Measurements from ENCODE around the gene DUS1L.

DUS1L gene

DNA sequence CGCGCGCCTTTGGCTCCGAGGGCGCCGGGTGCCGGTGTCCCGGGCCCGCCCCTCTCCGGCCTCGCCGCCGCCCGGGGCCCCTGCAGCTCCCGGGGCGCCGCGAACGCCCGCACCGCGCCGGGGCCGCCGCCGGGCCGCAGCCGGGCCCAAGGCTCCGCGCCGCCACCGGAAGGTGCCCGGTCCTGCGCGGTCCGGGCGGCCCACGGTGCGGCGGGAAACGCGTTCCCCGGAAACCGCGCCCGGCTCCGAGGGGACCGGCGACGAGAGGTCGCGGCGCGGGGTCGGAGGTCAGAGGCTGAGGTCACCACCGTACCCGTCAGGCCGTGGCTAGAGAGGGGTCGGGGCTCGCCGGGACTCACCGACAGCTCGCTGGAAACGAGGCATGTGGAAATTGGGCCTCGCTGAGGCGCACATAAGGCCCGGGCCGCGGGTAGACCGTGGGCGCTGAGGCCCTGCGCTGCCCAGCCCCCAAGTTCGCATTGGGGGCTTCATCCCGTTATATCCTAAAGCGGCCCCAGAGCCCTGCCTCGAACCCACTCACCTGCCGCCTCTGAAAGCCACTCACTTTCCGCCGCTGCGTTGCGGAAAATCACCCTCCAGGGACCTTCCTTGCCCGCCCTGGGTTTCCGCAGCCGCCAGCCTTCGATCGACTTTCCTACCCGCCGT, at the start of gene DUS1L:
Gene DUS1L, minus strand, starts transcription at position 167 of the 666 bp plus-strand sequence. CDS start 745 bp downstream, outside the sequence.
- peak; percentile 6 to 44 for DNase-seq

DNA sequence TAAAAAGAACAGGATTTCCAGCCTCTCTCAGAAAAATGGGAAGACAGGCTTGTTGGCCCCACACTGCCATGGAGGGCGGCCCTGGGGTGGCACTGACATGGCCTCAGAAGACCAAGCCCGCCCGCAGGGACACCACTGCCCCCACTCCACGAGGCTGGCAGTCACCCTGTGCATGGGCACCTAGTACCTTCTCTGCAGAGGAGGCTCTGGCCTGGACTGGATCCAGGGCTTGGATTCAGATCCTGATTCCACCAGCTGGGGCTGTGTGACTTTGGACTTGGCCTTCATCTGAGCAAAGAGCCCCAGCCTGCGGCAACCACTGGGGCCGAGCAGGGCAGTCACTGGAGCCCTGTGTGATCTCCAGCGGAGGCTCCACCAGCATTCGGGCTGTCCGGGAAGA, 49.3 kb upstream of the DUS1L start:
- DNase-seq = no peak

DNA sequence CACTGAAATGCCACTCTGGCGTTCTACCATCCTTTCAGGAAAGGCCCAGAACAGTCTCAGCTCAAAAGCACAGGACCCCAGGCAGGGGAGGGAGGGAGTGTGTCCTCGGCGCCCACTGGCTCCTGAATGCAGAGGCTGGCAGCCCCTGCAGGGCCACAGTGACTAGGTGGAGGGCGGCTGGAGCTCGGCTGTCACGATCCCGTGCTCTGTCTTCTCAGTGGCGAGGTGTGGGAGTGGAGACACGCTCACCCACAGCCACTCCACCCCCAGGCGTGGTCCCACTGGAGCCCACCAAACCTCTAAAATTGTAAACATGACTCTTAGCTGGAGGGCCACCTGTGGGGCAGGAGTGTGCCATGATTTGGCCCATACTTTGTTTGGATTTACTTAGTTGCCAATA, 48.8 kb upstream of the DUS1L start:
- DNase-seq = no peak

DNA sequence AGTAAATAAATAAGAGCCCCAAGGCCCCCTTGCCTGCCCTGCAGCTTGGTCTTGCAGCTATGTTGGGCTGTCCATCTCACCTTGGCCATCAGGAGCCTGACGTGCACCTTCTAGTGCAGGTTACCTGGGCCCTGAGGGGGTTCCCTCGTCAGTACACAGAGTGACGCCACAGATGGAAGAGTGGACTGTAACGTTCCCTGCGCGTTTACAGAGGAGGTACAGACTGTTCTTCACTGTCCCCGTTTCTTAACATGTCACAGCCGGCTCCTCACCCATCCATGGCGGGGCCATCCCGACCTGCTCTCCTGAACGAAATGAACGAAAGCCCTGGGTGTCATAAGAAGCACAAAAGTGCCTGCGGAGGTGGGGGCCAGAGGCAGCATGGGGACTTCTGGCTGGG, 48.3 kb upstream of the DUS1L start:
- no peak for DNase-seq

DNA sequence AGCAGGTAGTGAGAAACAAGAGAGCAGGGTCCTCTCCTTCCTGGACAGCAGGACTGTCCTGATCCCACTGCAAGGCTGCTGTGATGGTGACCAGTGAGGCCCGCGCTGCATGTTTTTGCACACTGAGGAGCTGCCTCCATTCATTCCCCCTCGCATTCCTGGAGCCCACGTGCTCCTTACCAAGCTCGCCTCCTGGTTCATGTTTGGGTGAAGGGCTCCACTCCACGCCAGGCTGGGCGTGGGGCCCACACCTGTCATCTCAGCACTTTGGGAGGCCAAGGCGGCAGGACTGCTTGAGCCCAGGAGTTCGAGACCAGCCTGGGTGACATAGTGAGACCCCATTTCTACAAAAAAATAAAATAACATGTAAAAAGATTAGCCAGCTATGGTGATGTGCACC, 47.8 kb upstream of the DUS1L start:
- no peak for DNase-seq

DNA sequence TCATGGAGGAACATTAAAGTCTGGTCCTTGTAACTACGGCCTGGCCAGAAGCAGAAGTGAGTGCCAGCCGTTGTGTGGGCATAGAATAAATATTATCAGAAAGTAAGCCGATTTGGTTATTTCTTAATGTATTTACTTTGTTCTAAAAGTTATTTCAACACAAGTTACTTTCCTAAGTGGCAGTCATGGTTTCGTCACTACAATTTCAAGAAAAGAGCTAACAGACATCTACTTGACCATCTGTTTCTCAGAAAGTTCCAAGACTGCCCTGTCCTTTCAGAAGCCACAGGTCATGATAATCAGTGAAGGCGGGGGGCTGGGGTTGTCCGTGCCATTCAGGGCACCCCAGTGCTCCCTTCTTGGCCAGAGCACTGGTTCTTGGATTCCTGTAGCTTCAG, 47.3 kb upstream of the DUS1L start:
- no peak for DNase-seq

DNA sequence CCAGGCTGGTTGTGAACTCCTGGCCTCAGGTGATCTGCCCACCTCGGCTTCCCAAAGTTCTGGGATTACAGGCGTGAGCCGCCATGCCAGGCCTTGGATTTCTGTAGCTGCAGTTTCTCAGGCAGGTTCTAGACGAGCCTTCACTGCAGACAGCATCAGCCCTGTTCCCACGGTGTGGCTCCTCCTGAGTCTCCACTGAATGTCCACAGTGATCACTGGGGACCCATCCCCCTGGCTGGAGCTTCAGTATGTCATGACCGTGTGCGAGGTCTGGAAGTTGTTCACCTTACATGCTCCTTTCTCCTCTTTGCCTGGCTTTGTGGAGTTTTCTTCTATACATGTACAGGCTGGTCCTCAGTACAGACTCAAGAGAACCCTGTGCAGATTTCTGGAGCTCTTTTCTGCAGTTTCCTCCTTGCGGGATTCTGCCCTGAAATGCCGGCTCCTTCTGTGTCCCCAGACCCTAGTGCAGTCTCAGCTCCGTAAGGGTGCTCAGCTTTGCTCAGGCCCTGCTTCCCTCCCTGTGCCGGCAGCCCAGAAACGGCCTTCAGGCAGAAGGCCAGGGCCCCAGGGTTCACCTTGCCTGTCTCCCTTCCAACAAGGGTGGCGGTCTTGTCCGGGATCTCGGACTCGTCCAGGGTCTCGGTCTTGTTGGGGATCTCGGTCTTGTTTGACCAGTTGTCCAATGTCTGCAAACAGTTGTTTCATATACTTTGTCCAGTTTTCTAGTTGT, 46.7 kb upstream of the DUS1L start:
- DNase-seq = no peak

DNA sequence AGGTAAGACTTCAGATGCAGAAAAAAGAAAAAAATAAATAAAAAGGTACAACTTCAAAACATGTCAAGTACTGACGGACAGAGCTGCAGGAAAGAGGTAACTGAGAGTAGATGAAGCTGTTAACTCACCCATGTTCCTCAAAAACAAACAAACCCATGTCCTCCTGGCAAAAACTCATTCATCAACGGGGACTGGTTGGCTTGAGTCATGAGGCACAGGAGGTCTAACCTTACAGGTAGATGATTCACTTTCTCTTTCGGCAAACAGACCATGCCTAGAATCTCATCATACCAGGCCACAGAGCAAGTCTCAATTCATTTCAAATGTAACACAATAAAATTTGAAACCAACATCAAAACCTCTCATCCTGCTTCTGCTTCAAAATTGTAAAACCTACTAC, 44.7 kb upstream of the DUS1L start:
- DNase-seq = no peak

DNA sequence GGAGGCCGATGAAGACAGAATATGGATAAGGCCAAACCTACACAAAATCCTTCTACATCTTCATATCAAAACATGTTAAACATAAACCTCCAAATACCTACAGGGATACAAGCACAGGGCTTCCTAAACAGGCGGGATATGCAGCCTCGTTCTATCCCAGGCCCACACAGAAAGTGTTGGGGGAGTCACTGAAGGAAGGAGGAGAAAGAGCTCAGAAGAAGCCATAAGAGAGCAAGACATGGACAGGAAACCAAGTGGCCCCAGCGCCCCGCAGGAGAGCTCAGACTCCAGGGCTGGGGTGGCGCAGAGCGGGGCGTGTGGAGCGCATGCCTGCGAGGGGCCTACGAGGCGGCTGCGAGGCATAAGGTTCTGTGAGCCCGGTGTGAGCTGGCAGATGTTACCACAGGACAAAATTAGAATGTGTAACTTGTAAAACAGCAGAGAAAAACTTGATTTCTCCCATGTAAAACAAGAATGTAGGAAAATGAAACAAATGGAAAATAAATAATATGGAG, 43.4 kb upstream of the DUS1L start:
- no peak for DNase-seq

DNA sequence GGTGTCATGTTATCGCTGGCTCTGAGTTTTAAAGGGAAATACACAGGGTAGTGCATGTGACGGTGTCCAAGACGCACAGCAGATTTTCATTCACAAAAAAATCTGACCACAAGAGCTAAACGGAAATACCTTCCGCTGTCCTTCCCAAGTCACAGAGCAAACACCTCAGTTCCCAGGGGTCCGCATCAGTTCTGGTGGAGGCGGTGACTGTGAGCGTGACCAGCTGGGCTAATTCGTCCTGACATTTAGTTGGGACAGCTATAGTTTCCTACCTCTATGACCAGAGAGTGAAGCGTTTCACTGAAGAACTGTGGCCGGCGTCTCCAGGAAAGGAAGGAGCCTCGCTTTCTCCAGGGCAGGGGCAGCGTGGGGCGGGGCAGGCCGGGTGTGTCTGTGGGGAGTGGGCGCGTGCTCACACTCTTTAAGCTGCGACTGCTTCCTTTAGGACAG, 42.9 kb upstream of the DUS1L start:
- DNase-seq = no peak

DNA sequence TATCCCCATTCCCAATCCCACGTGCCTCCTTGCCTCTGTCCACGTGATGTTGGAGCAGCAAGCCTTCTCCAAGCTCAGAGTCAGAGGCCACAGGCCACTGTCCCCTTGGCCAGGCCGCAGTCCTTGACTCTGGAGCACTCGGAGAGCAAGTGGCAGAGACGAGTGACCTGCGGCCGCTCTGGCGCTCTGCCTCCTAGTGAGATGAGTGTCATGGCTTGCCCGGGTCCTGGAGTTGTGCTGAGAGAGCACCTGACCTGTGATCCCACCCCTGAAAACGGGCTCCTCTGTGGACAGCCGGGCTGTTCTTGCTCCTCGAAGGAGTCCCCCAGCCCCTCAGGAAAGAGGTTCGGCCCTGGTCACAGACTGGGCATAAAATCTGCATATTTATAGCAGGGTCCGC, 42.4 kb upstream of the DUS1L start:
- DNase-seq = no peak

DNA sequence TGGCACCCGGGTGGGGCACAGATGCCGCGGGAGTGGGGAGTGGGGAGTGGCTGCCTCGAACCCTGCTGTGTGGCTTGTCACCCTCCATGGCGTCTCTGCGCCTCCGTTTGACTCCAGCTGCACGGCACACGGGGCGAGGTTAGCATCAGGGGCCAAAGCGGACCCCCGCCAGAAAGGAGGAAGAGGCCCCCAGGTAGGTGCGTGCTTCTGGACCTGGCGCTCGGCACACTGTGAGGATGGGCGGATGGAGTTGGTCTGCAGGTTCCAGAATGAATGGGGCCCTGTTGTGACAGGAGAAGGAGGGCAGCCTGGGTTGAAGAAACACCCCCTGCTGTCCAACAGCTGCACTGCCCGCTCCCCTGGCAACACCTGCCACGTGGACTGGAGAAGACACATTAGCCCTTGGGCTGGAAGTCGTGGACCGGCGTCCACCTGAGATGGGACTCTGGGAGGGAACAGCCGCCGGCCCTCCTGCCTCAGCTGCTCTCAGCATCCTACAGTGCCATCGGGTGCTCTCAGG, 41.8 kb upstream of the DUS1L start:
- DNase-seq = no peak

DNA sequence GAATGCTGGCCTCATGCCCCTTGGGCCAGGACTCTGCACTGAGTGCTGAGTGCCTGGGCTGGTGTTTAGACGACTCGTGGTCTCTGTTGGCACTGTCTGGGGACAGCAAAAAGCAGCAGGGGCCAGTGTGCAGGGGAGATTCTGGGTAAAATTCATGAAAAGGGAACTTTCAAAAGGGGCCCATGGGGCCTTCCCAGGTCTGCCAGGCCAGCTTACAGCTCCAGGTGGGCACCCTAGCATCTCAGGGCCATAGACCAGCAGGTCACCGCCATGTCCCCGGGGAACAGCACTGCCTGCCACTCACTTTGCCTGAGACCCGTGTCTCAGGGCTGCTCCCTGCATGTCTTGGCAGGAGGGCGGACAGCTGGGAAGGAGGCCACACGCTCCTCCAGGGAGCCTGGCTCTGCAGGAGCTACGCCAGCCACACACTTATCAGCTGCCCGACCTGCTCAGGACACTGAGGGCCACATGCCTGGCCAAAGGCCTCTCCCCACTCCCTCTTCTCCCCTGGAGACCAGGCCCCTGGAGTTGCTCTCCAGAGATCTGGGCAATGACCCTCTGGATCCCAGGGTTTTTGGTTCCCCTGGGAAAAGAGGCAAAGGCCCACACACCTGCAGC, 41.2 kb upstream of the DUS1L start:
- DNase-seq = no peak

DNA sequence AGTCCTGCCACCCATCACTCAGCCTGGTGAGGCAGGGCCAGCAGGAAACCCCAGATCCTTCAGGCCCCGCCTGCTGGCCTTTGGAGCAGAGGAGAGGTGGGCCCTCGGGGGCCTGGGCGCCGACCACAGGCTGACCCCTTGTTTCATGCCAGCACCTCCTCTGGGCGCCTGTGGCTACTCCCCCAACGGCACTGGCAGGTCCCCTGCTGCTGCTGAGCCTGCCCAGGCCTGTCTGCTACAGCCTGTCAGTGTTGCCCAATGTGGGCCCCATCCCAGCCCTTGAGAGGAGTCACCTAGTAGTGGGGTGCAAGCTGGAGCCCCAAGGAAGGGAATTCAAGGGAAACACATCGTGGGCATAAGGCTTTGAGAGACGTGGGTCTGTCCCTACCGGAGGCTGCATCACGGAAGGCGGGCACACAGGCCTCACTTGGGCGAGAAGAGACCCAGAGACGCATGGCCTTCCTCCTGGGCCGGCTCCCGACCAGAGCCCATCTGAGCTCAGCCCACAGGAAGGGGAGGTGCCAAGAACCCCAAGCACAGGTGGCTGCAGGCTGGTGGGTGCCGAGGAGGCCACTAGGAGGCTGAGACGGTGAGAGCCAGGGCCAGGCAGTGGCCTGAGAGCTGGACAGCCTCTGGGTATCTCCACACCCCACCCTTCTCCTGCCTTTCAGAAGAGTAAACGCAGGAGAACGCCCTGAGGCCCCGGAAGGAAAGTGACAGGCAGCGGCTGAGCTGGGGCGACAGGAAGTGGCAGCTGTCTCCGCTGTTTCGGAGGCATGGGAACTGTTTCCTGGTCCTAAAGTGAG, 40.5 kb upstream of the DUS1L start:
- DNase-seq = peak; percentile 24 to 32

DNA sequence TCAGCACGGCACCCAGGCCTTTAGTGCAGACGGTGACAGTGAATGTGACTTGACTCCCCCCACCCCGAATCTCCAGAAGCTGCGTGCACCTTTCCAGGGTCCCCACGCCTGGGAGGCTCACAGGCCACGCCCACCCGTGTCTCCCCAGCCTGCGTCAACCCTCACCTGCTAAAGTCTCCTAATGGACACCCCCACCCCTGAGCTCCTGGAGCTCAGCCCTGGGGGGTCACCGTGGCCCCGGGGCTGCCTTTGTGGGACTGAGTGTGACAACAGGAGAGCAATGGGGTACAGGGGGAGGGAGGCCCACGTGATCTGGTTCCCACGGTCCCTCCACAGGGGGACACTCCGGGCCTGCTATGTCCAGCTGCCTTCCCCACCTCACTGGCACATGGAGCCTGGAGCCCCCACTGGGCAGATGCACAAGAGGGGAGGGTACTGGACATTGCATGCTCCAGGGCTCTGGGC, 39.8 kb upstream of the DUS1L start:
- no peak for DNase-seq

DNA sequence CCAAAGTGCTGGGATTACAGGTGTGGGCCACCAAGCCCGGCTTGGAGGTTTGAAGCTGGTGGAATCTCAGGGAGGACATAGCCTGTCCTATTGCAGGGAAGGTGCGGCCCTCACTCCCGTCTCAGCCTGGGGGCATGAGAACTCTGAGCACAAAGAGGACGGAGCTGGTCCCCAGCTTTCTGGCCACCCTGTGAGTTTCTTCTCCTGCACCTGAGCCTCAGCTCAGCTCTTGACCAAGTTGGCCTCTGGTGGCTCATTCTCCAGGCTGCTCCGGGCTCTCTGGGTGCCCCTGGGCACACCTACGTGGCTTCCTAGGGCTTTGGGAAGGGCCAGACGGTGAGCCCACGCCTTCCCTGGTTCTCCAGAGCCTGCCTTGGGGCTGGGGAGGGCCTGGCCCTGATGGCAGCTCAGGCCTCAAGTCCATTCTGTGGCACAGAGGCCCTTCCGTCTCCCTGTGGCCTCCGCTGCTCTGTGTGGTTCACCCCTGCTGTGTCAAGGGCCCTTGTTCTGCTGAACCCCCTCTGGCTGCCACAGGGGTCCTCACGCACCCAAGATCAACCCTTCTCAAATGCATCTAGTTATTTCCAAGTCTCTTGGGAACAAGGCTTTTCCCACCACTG, 39.3 kb upstream of the DUS1L start:
- DNase-seq = no peak

DNA sequence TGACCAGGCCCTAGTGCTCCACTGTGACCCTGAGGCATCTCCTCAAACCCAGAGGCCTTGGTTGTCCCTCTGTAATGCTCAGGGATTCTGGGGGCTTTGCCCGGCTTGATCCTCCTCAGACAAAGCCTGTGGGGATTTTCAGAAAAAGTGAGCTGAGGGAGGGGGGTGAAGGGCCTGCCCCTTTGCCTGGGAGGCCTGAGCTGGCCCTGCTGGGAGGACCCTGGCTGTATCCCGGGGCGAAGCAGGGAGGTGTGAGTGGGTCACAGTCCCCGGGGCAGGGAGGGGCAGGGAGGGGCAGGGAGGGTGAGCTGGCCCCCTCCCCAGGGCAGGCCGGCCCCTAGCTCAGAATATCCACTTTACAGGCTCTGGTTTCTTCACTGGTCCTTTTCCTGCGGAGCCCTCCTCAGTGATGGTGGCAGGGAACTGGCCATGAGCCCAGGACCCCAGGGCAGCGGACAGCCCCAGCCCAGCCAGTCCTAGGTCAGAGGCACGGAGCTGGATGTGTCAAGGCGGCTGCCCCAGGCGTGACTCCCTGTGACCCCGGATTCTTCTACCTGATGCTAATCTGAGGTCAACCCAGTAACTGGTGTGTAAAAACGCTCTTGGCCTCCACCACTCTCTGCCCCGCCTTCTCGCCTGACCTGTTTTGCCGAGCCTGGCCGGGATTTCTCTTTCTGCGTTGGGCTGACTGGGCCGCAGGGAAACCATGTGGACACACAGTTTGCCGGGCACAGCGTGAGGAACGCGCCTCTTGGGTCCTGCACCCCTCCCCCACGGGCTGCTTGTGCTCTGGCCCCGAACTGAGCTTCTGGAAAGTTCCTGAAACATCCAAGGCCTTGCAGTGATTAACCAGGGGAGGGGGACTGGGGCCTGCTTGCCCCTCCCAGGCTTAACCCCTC, 38.2 kb upstream of the DUS1L start:
- DNase-seq = no peak

DNA sequence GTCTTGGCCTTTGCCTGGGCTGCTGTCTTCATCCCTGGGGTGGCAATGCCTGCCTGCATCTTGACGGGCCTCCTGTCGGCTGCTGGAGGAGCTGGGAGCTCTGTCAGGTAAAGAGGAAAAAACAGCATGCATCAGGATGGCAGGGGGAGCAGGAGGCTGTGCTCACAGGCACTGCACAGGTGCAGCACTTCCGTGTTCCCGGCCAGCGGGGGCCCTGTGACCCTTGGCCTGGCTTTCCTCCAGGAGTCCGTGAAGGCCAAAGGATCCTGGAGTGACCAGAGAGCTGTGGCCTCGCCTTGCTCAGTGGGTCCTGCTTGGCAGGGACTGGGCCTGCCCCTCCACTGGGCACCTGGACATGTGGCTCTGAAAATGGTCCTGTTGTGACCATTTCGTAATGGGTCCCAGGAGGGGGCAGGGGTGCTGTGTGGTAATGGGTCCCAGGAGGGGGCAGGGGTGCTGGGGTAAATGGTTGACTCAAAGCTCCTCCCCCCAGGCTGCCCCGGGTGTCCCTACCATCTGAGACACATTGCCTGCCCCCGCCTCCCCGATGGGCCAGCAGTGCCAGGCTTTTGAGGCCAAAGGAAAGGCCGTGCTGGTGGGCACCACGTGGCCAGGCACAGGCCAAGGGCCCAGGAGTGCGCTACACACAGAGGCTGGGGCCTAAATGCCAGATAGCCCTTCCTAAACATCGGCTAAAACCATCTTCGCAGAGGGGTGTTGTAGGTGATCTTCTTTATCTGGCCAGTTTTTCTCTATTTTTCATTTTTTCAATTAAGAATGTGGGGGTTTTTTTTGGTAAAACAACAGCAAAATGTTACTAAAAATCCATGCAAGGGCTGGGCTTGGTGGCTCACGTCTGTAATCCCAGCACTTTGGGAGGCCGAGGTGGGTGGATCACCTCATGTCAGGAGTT, 36.4 kb upstream of the DUS1L start:
- DNase-seq = no peak

DNA sequence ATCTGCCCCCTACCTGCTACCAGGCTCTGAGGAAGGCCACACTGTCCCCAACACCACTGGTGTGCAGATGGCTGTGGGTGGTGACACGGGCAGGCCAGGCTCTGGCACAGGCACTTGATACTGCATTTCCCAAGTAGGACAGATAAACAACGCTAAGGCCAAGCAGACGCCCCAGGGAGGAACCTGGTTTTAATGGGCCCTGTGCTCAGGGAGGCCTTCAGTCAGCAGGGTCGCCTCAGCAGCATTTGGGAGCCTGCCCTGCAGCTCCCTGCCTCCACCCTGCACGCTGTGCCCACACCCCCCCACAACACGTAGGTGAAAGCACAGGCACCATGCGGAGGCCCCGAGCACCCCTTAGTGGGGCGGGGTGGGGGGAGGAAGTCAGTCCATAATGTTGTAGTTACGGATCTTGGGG, 35.7 kb upstream of the DUS1L start:
- no peak for DNase-seq
